Globus pallidus (tissue), 1 donor: Measurements from ENCODE around the gene LHX8.
"Not testable (repeated sequence)": the region's sequence is repeated elsewhere in the genome, so short reads cannot be mapped to it uniquely, and the experiment has no call there.

Source experiments
- DNase-seq: peaks from one replicate; pipeline ENCODE4 v3.0.0-alpha.2; 2015; ENCODE audit warnings: low spot score

The LHX8 gene

DNA sequence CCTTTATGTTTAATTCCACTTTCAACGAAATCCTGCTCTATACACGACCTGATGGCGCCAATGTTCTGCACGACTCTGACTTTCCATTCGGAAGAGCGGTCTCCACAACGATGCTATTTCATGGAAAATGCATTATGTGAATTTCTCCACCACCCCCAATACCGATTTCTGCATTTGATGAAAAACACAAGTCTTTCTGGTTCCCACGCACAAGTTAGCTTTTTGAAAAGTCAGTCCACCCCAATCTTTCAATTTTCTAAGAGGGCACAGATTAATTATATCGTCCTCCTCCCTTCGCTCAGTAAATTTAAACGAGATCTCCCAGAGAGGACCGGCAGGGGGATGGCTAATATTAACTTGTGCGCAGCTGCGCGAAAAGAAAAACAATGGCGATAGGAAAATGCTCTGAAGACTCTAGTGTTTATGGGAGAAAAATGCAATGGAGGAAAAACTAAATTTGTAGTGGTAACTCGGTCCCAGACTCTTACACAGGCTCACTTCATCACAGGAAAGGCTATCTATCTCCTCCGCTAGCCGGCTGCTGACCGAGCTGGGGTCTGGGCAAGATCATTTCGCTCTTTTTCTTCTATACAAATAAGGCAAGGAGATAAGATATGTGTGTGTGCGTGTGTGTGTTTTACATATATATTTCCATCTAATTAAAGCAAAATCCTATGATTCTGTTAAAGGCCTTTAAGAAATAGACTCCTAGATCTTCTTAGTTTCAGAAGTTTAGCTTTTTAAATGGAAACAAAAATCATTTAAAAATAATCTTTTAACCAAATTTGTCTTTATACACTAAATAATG is 1.2 kb upstream of the LHX8 start:
- no peak for DNase-seq

- no peak for DNase-seq
Measured at GRCh38 chr1:75134647-75135572, 722 bp downstream of the LHX8 start.

- DNase-seq: no peak
Measured at GRCh38 chr1:75135573-75136194, 1.5 kb downstream of the LHX8 start.

DNA sequence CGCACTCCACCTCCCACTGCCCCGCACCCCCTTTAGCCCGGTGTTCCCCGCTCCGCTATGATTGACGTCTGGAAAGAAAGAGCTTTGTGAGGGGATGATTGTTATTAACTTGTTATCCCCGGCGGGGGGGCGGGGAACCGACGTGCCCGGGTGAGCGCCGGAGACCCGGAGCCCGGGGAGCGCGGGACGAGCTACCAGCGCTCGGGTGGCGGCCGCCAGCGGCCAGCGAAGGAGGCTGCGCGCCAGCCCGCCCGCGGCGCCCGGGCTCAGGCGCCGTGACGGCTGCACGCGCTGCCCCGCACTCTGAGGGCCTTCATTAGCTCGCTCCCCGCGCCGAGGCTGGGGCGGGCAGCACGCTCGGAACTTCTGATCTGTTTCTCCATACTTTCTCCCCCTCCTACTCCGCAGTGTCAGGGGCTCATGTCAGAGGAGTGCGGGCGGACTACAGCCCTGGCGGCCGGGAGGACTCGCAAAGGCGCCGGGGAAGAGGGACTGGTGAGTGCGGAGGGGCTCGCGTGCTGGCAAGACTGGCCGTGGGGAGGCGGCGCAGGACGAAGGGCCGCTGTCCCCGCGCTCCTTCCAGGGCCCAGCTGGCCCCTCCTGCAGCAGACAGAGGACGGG is 2.1 kb downstream of the LHX8 start:
- DNase-seq: no peak

- no peak for DNase-seq
Measured at GRCh38 chr1:75136921-75137641, 2.9 kb downstream of the LHX8 start.

DNA sequence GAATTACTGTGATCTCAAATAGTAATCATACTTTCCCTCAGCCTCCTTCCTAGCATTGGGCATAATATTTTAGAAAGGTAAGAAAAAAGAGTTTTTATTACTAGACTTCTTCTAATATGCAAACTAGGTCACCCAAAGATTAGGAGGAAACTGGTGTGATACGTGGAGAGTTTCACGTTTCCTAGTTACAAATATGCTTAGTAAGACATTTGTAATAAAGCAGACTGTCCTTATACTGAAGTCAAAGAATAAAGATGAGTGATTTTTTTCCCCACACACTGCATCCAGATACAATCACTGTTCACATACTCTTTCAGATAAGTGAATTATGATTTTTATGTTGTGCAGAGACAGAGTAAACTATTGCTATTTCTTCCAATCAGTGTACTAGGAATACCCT is 17.9 kb downstream of the LHX8 start:
- no peak for DNase-seq

GRCh38 chr1:75159154-75159553 is 25.0 kb downstream of the LHX8 start:
- no peak for DNase-seq

GRCh38 chr1:75165264-75165663 is 31.1 kb downstream of the LHX8 start:
- no peak for DNase-seq

DNA sequence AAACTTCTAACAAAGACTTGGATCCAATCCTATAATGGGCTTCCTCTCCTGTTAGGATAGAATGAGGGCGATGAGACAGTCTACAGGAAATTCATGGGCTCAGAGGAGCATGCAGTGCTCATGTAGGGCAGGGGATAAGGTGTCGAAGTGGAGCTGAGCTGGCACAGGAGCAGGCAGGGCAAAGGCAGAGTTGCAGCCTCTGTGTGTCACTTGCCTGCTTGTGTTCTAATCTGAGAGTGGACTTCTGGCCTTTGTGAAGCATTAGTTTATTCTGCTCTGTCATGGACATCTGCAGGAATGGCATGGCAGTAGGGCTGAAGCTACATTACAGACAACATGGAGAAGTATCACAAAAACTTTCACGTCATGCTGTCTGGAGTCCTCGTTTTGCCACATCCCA is 32.6 kb downstream of the LHX8 start:
- DNase-seq: no peak

DNA sequence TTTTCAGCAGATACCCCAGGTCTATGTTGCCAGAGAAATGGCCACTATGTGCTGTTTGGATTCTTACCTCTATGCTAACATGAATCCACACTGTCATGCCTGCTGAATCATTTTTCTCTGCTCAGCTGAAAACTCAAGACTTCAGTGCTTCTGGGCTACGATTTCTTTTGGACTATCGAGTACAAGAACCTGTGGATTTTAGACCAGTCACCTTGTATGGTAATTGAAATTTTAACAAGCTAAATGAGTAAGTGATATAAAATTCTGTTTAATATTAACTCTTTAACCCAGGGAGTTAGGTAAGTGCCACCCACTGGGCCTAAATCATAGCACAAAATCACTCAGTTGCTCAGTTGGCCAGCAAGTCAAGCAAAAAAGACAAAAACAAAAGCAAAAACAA is 35.8 kb downstream of the LHX8 start:
- no peak for DNase-seq

GRCh38 chr1:75170981-75171380 is 36.8 kb downstream of the LHX8 start:
- no peak for DNase-seq

DNA sequence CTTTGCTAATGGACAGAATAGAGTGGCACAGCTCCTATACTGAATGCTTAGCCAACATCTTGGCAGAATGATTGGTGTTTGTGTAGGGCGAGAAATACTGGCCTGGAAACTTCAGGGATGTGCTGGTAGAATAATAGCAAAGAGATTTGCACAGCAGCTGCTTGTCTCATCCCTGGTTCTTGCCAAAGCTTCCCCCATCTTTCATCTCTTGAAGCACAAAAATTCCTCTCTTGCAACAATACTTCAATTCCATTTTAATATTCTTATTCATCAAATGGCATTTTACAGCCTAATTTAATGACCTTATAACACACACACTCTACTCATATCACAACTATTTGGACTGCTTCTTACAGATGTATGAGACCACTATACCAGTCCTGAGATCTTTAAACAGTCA is 37.7 kb downstream of the LHX8 start:
- no peak for DNase-seq

- peak; percentile 29 for DNase-seq
Measured at GRCh38 chr1:75172556-75172955, 38.4 kb downstream of the LHX8 start.

DNA sequence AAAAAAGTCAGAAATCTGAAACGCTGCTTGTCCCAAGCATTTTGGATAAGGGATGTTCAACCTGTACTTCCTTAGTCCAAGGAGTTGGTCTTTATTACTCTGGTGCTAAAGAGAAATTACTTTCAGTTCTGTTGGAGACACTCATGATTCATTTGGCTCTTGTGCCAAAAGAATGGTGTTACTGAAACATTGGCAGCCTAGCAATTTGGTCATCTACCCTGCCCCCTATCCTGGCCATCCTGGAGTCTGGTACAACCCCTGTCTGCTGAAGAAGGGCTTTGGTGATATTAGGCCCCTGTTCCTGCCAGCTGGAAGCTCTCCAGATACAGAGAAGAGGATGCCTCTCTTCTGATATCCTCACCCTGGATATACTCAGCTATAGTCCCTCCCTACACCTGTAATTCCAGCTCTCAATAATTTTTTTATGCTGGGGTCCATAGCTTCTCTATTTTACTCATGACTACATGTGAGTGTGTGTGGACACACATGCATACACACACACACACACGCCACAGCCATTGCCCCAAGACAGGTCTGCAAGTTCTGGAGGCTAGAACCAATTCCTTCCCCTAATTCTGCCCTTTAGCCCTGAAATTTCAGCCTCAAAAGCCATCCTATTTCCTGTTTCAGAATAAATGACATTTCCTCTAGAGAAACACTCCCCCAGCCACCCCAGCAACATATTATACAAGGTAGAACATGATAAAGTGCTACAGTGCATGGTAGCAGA is 40.0 kb downstream of the LHX8 start:
- DNase-seq: no peak

DNA sequence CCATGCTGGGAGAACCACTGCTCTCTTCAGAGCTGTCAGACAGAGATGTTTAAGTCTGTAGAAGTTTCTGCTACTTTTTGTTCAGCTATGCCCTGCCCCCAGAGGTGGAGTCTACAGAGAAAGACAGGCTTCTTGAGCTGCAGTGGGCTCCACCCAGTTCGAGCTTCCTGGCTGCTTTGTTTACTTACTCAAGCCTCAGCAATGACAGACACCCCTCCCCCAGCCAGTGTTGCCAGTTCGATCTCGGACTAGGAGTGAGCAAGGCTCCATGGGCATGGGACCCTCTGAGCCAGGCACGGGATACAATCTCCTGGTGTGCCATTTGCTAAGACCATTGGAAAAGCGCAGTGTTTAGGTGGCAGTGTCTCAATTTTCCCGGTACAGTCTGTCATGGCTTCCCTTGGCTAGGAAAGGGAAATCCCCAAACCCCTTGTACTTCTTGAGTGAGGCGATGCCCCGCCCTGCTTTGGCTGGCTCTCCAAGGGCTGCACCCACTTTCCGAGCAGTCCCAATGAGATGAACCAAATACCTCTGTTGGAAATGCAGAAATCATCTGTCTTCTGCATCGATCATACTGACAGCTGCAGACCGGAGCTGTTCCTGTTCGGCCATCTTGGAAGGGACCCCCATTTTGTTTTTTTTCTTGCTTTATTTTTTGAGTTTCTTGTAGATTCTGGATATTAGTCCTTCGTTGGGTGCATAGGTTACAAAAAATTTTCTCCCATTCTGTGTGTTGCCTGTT is 47.2 kb downstream of the LHX8 start:
- DNase-seq: not testable (repeated sequence)

DNA sequence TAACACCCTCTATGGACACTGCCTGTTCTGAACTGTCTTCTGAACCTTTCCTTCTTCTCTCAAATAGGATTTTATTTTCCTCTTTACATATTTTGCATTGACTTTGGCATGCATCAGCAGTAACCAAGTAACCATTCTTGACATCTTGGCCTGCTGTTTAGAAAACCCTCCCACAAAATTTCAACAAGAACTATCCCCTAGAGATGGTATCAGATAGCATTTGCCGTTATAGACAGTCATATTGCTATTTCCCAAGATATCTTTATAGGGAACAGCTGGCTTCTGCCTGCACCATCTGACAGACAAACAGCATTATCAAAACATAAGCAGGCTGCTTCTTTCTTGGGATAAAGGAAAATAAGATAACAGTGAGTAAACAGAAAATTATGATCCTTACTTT is 54.7 kb downstream of the LHX8 start:
- no peak for DNase-seq

DNA sequence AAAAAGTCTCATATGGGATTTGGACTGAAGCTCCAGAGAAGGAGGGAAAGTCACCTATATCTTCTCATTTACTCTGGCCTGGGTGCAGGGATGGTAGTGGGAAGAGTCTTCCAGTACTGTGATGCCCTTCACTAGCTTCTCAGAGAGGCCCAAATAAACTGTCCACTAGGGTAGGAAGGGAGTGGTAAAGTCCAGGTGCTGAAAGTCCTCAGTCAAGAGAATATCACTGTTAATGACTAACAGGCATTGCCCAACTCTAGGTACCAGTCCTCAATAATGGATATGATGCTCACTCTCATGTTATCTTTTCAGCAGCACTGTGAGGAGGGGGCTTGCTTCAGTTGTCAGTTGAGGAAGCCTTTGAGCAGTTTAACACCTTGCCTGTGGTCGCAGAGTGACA is 64.0 kb downstream of the LHX8 start:
- DNase-seq: no peak

- no peak for DNase-seq
Measured at GRCh38 chr1:75198761-75199160, 64.6 kb downstream of the LHX8 start.

- DNase-seq: no peak
Measured at GRCh38 chr1:75202751-75203150, 68.6 kb downstream of the LHX8 start.
